IPS-NIHi7 (cell line): ENCODE data around the gene OR4C16.

Experiments used
- DNase-seq: peaks from one replicate; pipeline ENCODE4 v3.0.0; 2012; ENCODE audit warnings: mixed read lengths; ENCODE audit errors: extremely low spot score

Gene OR4C16

GRCh38 chr11:55571828-55572227 lies at the start of gene OR4C16:
Gene OR4C16, plus strand, starts transcription at chr11:55572128. Its CDS starts 0 bp downstream, at chr11:55572128.
- DNase-seq: no peak

GRCh38 chr11:55554169-55554568 lies 17.8 kb upstream of the OR4C16 start, which contains the start of gene OR4C15:
Gene OR4C15, plus strand, starts transcription at chr11:55554469. Its CDS starts 0 bp downstream, at chr11:55554469.
- DNase-seq: no peak

- DNase-seq: no peak
Measured at GRCh38 chr11:55572548-55572947, 620 bp downstream of the OR4C16 start.

GRCh38 chr11:55607545-55607944 lies 35.6 kb downstream of the OR4C16 start, which contains the start of gene OR4C11:
Gene OR4C11, minus strand, starts transcription at chr11:55607645. Its CDS starts 3,272 bp downstream, at chr11:55604373.
- no peak for DNase-seq
